ENCODE measurements around the gene KCNN1. TPM values are rescaled to one million over a fixed set of nuclear protein-coding genes. Genes with fewer than 3 reads are reported as not detected.

KCNN1 gene
- total RNA-seq, 4 donors from 2014 or later = 0.22 to 3.1 TPM; not detected in 2

DNA sequence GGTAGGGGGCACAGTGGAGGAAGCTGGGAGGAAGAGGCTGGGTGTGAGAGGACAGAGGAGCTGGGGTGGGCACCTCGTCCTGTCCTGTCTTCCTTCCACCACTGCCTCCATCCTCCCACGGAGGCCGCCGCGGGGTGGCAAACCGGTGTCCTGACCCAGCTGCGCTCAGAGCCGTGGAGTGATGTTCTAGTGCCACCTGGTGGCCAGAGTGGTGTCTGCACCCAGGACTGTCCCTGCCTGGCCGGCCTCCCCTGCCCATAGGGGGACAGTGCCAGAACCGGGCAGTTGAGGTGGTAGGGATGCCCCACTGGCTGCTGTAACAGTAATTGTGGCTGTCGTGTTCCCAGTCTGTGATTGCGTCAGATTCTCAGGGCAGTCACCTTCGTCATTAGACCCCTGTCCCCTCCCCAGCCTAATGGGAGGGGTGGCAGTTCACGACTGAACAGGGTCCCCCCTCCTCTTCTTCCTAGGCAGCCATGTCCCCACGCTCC, 30.0 kb downstream of the KCNN1 start:
- no peak for TF ChIP-seq POLR2A (IDR thresholded peaks at IDR 0.05)
- TF ChIP-seq, protein P1, sequence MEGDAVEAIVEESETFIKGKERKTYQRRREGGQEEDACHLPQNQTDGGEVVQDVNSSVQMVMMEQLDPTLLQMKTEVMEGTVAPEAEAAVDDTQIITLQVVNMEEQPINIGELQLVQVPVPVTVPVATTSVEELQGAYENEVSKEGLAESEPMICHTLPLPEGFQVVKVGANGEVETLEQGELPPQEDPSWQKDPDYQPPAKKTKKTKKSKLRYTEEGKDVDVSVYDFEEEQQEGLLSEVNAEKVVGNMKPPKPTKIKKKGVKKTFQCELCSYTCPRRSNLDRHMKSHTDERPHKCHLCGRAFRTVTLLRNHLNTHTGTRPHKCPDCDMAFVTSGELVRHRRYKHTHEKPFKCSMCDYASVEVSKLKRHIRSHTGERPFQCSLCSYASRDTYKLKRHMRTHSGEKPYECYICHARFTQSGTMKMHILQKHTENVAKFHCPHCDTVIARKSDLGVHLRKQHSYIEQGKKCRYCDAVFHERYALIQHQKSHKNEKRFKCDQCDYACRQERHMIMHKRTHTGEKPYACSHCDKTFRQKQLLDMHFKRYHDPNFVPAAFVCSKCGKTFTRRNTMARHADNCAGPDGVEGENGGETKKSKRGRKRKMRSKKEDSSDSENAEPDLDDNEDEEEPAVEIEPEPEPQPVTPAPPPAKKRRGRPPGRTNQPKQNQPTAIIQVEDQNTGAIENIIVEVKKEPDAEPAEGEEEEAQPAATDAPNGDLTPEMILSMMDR (IDR thresholded peaks at IDR 0.05) = peak; percentile 96 to 98 (median 98)
- H3K27me3 ChIP-seq = peaks cover 0 to 7% (median 0%) of the 10 kb centered on the region in 4 donors
- H3K36me3 ChIP-seq = no peaks in the 10 kb centered on the region
- H3K27ac ChIP-seq = no peak overlapping the region
- no peak for DNase-seq
- intact Hi-C loops (cut with DNase I) = loop anchor here (5.0 kb wide), 2 partner anchors 60 to 130 kb away; no protein-coding TSS in a partner anchor
- no peaks in the 10 kb centered on the region for H3K9me3 ChIP-seq
- WGBS, 2 donors = 4 to 16% methylated on average over 10 to 11 of the region's 15 CpGs
- no peak overlapping the region for H3K4me3 ChIP-seq
- H3K4me1 ChIP-seq = peaks cover 9 to 32% (median 10%) of the 10 kb centered on the region in 3 donors

DNA sequence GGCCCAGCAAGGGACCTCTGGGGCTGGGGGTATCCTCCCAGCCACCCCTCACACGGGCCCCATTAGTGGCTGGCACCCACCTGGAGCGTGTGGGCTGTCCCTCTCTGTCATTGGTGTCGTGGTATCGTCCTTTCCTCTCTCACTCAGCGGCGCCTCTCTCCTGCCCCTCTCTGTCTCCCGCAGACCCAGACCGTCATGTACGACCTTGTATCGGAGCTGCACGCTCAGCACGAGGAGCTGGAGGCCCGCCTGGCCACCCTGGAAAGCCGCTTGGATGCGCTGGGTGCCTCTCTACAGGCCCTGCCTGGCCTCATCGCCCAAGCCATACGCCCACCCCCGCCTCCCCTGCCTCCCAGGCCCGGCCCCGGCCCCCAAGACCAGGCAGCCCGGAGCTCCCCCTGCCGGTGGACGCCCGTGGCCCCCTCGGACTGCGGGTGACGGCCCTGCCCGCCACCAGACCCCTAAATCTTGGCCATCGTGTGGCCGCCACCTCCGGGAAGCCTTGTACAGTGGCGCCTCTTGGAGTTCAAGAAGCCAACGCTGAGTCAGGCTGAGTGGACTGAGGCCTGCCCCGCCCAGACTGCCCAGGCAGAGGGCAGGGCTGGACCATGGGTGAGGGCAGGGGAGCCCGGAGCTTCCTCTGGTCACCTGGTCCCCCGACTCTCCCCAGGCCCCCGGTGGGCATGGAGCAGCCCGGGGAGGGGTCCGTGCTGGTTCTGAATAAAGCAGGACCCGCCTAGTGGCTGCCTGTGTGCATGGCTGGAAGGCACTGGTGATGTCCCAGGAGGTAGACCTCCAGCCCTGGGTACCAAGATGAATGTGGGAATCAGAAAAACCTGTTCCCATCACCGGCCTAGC, 31.3 kb downstream of the KCNN1 start:
- H3K4me3 ChIP-seq = no peak overlapping the region
- DNase-seq = no peak
- H3K4me1 ChIP-seq = peaks cover 16 to 45% (median 16%) of the 10 kb centered on the region in 3 donors
- no peaks in the 10 kb centered on the region for H3K36me3 ChIP-seq
- intact Hi-C loops (cut with DNase I) = loop anchor here (5.0 kb wide), 2 partner anchors 61 to 131 kb away; no protein-coding TSS in a partner anchor
- H3K27me3 ChIP-seq = no peaks in the 10 kb centered on the region
- TF ChIP-seq, protein P1 (IDR thresholded peaks at IDR 0.05) = peak in 2 of 6 experiments; percentile 24 to 25
- TF ChIP-seq POLR2A (IDR thresholded peaks at IDR 0.05) = no peak
- H3K27ac ChIP-seq = peak overlapping the region; percentile 33 to 49 (median 36)
- WGBS, 2 donors = 50 to 66% methylated on average over 12 to 15 of the region's 41 CpGs
- no peaks in the 10 kb centered on the region for H3K9me3 ChIP-seq

DNA sequence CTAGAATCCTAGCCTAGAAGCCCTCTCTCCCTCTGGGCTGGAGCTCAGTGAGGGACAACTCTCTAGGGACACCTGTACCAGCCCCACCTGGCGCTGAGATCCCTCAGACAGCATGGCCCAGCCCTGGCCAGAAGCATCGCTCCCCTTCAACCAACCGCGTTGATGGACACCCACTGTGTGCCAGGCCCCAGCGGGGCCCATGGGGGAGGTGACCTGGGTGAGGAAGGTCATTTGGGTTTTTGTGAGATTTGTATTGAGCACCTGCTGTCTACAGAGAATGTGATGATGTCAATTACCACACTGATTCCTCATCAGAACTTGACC, 31.9 kb downstream of the KCNN1 start:
- Histone ChIP-seq H3K27me3 (no peaks in the 10 kb centered on the region), H3K4me3 (no peak overlapping the region), H3K36me3 (no peaks in the 10 kb centered on the region), H3K9me3 (no peaks in the 10 kb centered on the region), H3K27ac (peak overlapping the region in 3 of 4 donors; percentile 33 to 49 (median 39)), H3K4me1 (peaks cover 16 to 48% (median 16%) of the 10 kb centered on the region in 3 donors)
- no peak for DNase-seq
- TF ChIP-seq, protein P1 (IDR thresholded peaks at IDR 0.05) = no peak
- no peak for TF ChIP-seq POLR2A (IDR thresholded peaks at IDR 0.05)
- intact Hi-C loops (cut with DNase I) = loop anchor here (5.0 kb wide), 2 partner anchors 61 to 131 kb away; no protein-coding TSS in a partner anchor
- no CpG with 5 or more reads among the region's 5 CpGs for WGBS, 2 donors

DNA sequence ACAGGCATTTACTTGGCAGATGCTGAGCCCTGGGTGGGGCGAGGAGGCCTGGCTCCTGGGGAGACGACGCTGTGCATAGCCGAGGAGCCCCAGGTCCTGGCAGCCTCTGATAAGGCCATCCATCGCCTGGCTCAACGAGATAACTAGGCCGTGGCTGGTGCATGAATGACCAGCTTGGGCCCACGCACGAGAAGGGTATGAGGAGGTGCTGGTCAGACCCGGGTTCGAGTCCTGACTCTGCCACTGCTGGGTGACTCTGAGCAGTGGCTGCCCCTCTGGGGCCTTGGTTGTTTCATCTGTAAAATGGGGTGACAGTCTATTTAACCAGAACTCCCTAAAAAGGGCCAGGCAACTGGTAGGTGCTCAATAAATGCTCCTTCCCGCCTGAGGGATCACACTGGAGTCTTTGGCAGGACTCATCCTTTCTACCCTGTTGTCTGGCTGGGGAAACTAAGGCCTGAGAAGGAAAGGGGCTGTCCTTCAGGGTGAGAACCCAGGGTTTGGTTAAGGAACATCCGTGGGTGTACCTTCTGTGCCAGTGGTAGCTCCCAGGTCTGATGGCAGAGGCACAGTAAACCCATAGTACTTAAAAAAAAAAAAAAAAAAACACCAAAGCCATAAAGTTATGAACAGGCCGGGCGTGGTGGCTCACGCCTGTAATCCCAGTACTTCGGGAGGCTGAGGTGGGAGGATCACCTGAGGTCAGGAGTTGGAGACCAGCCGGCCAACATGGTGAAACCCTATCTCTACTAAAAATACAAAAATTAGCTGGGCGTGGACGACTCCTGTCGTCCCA, 33.0 kb downstream of the KCNN1 start:
- peaks cover 0 to 7% (median 0%) of the 10 kb centered on the region in 3 donors for H3K36me3 ChIP-seq
- WGBS, 2 donors = 62 to 71% methylated on average over 8 to 11 of the region's 21 CpGs
- no peaks in the 10 kb centered on the region for H3K27me3 ChIP-seq
- H3K27ac ChIP-seq = peak overlapping the region; percentile 87 to 96 (median 92)
- intact Hi-C loops (cut with DNase I) = loop anchor here (5.0 kb wide), 2 partner anchors 63 to 133 kb away; no protein-coding TSS in a partner anchor
- TF ChIP-seq POLR2A (IDR thresholded peaks at IDR 0.05) = no peak
- TF ChIP-seq, protein P1 (IDR thresholded peaks at IDR 0.05) = no peak
- no peaks in the 10 kb centered on the region for H3K9me3 ChIP-seq
- DNase-seq = no peak
- peaks cover 16 to 48% (median 16%) of the 10 kb centered on the region in 3 donors for H3K4me1 ChIP-seq
- peak overlapping the region in 1 of 4 donors; percentile 86 for H3K4me3 ChIP-seq

Measured in esophagus squamous epithelium (tissue), 5 donors.